ENCODE results near the gene STAT6.

Gene STAT6

DNA sequence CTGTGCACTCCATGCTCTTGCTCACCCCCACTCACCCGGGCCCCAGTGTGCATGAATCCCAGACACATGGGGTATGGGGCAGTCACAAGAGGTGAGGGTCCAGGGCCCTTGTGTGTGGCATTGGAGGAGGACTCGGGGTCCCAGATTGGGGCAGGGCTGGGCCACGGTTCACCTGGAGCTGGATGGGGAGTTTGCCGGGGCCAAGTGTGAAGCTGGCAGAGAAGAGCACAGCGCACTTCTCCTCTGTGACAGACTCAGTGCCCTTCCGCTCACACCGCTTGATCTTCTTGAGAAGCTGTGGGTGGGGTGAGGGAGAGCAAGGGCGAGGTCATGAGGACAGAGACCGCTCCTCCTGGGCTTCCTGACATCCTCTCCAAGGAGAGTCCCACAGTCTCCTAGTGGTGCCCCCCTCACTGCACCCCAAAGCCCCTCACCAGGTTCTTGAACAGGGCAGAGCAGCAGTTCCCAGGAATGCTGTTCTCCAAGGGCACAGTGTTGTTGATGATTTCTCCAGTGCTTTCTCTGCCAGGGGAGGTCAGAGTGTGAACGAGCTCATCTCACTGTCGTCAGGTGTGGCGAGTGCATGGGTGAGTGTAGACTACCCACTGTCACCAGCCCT is 6.8 kb downstream of the STAT6 start:
- no peak overlapping the region for H3K4me3 ChIP-seq (ENCODE audit: low read length)
- peaks cover 9% of the 10 kb centered on the region for H3K4me1 ChIP-seq (ENCODE audit: control insufficient read depth, insufficient read depth, low read length)
- H3K36me3 ChIP-seq (ENCODE audit: insufficient read depth, low read length) = peaks cover 69% of the 10 kb centered on the region
- H3K9ac ChIP-seq (ENCODE audit: low read depth, low read length) = no peak overlapping the region
- no peaks in the 10 kb centered on the region for H3K9me3 ChIP-seq (replicated peaks; ENCODE audit: low read length)
- H3K27me3 ChIP-seq (ENCODE audit: control insufficient read depth, insufficient read depth, low read length) = no peaks in the 10 kb centered on the region
- H3K4me2 ChIP-seq (ENCODE audit: low read length) = no peak overlapping the region

DNA sequence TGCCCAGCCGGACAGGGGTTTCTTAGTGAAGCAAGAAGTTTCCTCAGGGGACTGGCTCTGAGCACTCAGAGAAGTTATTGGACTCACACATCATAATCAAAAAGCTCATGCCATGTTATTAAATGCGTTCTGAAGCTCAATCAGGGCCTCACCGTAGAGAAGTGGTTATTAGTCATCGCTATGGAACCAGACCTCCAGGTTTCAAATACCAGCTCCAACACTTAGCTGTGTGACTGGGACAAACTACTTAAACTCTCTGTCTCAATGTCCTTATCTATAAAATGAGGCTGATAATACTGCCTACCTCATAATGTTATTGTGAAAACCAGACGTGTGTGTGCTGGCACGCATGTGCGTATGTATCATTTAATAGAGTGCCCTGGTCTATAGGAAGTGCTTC is 7.3 kb downstream of the STAT6 start:
- Histone ChIP-seq H3K4me1 (ENCODE audit: control insufficient read depth, insufficient read depth, low read length) (peaks cover 8% of the 10 kb centered on the region), H3K4me3 (ENCODE audit: low read length) (no peak overlapping the region), H3K36me3 (ENCODE audit: insufficient read depth, low read length) (peaks cover 75% of the 10 kb centered on the region), H3K9me3 (replicated peaks; ENCODE audit: low read length) (no peaks in the 10 kb centered on the region), H3K9ac (ENCODE audit: low read depth, low read length) (no peak overlapping the region), H3K4me2 (ENCODE audit: low read length) (no peak overlapping the region), H3K27me3 (ENCODE audit: control insufficient read depth, insufficient read depth, low read length) (no peaks in the 10 kb centered on the region)

DNA sequence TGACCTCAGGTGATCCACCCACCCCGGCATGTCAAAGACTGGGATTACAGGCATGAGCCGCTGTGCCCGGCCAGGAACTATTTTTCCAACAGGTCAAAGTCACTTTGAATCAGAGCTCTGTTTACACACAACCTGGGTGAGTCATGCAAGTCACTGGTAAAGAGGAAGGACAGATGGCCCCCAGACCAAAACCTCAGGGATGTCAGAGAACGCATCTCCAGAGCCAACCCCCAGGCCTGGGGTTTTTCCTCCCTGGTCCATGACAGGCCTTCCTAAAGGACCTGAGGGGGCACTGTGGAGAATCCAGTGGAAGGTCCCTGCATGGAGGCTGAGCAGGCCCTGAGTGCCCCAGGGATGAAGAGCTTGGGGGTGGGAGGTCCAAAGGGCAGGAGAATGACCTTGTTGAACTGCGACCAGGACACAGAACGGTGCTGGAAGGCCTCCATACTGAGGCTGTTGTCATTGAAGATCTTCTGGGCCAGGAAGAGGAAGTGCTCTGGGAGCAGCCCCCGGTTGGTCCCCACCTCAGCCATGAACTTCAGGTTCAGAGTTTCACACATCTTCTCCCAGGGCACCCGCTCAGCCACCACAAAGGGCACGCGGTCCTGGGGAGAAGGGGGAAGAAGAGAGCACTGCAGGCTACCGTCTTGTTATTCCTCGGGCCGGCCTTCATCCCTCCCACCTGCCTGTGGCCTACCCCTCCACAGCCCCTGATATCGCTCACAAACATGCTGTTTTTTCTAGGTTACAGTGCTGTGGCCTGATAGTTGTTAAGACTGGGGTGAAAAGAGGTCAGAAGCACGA is 9.1 kb downstream of the STAT6 start:
- Histone ChIP-seq H3K4me2 (ENCODE audit: low read length) (no peak overlapping the region), H3K9me3 (replicated peaks; ENCODE audit: low read length) (no peaks in the 10 kb centered on the region), H3K4me1 (ENCODE audit: control insufficient read depth, insufficient read depth, low read length) (peaks cover 4% of the 10 kb centered on the region), H3K9ac (ENCODE audit: low read depth, low read length) (no peak overlapping the region), H3K4me3 (ENCODE audit: low read length) (no peak overlapping the region), H3K27me3 (ENCODE audit: control insufficient read depth, insufficient read depth, low read length) (no peaks in the 10 kb centered on the region), H3K36me3 (ENCODE audit: insufficient read depth, low read length) (peaks cover 77% of the 10 kb centered on the region)

- Histone ChIP-seq H3K4me2 (ENCODE audit: low read length) (no peak overlapping the region), H3K36me3 (ENCODE audit: insufficient read depth, low read length) (peaks cover 76% of the 10 kb centered on the region), H3K4me1 (ENCODE audit: control insufficient read depth, insufficient read depth, low read length) (peaks cover 15% of the 10 kb centered on the region), H3K9me3 (replicated peaks; ENCODE audit: low read length) (no peaks in the 10 kb centered on the region), H3K27me3 (ENCODE audit: control insufficient read depth, insufficient read depth, low read length) (no peaks in the 10 kb centered on the region), H3K4me3 (ENCODE audit: low read length) (no peak overlapping the region), H3K9ac (ENCODE audit: low read depth, low read length) (no peak overlapping the region)
These were observed 11.4 kb downstream of the STAT6 start for GRCh38 chr12:57099766-57100165.

GRCh38 chr12:57099047-57099714 is 12.0 kb downstream of the STAT6 start:
- peaks cover 76% of the 10 kb centered on the region for H3K36me3 ChIP-seq (ENCODE audit: insufficient read depth, low read length)
- peaks cover 20% of the 10 kb centered on the region for H3K4me1 ChIP-seq (ENCODE audit: control insufficient read depth, insufficient read depth, low read length)
- H3K4me2 ChIP-seq (ENCODE audit: low read length) = no peak overlapping the region
- H3K9me3 ChIP-seq (replicated peaks; ENCODE audit: low read length) = no peaks in the 10 kb centered on the region
- no peak overlapping the region for H3K9ac ChIP-seq (ENCODE audit: low read depth, low read length)
- H3K27me3 ChIP-seq (ENCODE audit: control insufficient read depth, insufficient read depth, low read length) = no peaks in the 10 kb centered on the region
- no peak overlapping the region for H3K4me3 ChIP-seq (ENCODE audit: low read length)

DNA sequence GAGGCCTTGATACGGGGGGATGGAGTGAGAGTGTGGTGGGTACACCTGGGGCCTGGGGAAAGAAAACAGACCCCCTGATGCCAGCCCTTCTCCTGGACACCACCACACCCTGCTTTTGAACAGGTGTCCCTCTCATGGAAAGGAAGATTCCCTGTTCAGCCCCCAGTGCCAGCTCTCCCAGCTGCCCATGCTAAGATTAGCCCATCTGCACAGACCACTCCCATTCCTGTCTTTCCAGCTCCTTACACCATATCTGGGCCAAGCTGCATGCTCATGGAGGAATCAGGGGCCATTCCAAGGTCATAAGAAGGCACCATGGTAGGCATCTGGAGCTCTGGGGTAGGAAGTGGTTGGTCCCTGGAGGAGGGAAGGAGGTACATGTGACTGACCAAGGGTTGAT is 12.6 kb downstream of the STAT6 start:
- H3K36me3 ChIP-seq (ENCODE audit: insufficient read depth, low read length) = peaks cover 74% of the 10 kb centered on the region
- no peaks in the 10 kb centered on the region for H3K9me3 ChIP-seq (replicated peaks; ENCODE audit: low read length)
- H3K27me3 ChIP-seq (ENCODE audit: control insufficient read depth, insufficient read depth, low read length) = no peaks in the 10 kb centered on the region
- no peak overlapping the region for H3K4me3 ChIP-seq (ENCODE audit: low read length)
- H3K4me2 ChIP-seq (ENCODE audit: low read length) = no peak overlapping the region
- no peak overlapping the region for H3K9ac ChIP-seq (ENCODE audit: low read depth, low read length)
- H3K4me1 ChIP-seq (ENCODE audit: control insufficient read depth, insufficient read depth, low read length) = peaks cover 27% of the 10 kb centered on the region

DNA sequence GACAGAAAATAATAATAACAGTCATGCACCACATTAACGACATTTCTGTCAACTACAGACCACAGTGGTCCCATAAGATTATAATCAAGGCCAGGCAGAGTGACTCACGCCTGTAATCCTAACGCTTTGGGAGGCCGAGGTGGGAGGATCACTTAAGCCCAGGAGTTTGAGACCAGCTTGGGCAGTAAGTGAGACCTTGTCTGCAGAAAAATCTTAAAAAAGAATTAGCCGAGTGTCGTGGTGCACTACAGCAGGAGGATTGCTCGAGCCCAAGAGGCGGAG is 13.7 kb downstream of the STAT6 start:
- Histone ChIP-seq H3K4me1 (ENCODE audit: control insufficient read depth, insufficient read depth, low read length) (peaks cover 37% of the 10 kb centered on the region), H3K9ac (ENCODE audit: low read depth, low read length) (no peak overlapping the region), H3K4me2 (ENCODE audit: low read length) (no peak overlapping the region), H3K4me3 (ENCODE audit: low read length) (no peak overlapping the region), H3K27me3 (ENCODE audit: control insufficient read depth, insufficient read depth, low read length) (no peaks in the 10 kb centered on the region), H3K36me3 (ENCODE audit: insufficient read depth, low read length) (peaks cover 81% of the 10 kb centered on the region), H3K9me3 (replicated peaks; ENCODE audit: low read length) (no peaks in the 10 kb centered on the region)

GRCh38 chr12:57096748-57097553 is 14.2 kb downstream of the STAT6 start:
- H3K9me3 ChIP-seq (replicated peaks; ENCODE audit: low read length) = no peaks in the 10 kb centered on the region
- peaks cover 81% of the 10 kb centered on the region for H3K36me3 ChIP-seq (ENCODE audit: insufficient read depth, low read length)
- no peaks in the 10 kb centered on the region for H3K27me3 ChIP-seq (ENCODE audit: control insufficient read depth, insufficient read depth, low read length)
- H3K9ac ChIP-seq (ENCODE audit: low read depth, low read length) = no peak overlapping the region
- no peak overlapping the region for H3K4me3 ChIP-seq (ENCODE audit: low read length)
- no peak overlapping the region for H3K4me2 ChIP-seq (ENCODE audit: low read length)
- peaks cover 43% of the 10 kb centered on the region for H3K4me1 ChIP-seq (ENCODE audit: control insufficient read depth, insufficient read depth, low read length)

DNA sequence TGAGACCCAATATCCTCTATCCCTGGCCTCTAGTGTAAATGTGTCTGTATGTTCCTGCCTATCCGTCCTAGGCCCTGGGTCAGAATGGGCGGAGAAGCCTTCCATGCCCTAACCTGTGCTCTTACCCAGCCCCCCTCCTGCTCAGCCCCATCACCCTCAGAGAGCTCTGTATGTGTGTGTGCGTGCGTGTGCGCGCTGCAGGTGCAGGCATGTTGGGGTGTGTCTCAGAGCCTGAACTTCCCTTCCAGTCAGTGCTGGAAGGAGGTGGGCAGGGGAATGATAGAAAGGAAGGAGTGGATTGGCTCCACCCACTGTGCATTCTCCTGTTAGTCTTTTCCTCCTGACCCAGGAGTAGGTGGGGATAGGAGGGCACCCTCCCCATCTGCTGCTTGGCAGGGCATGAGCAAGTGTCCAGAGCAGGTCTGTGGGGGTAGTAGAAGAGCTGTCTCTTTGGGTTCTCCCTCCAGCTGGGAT is 15.0 kb downstream of the STAT6 start:
- Histone ChIP-seq H3K4me2 (ENCODE audit: low read length) (no peak overlapping the region), H3K36me3 (ENCODE audit: insufficient read depth, low read length) (peaks cover 87% of the 10 kb centered on the region), H3K4me1 (ENCODE audit: control insufficient read depth, insufficient read depth, low read length) (peaks cover 51% of the 10 kb centered on the region), H3K4me3 (ENCODE audit: low read length) (no peak overlapping the region), H3K9me3 (replicated peaks; ENCODE audit: low read length) (no peaks in the 10 kb centered on the region), H3K9ac (ENCODE audit: low read depth, low read length) (no peak overlapping the region), H3K27me3 (ENCODE audit: control insufficient read depth, insufficient read depth, low read length) (no peaks in the 10 kb centered on the region)

- H3K4me2 ChIP-seq (ENCODE audit: low read length) = no peak overlapping the region
- no peak overlapping the region for H3K4me3 ChIP-seq (ENCODE audit: low read length)
- H3K27me3 ChIP-seq (ENCODE audit: control insufficient read depth, insufficient read depth, low read length) = no peaks in the 10 kb centered on the region
- H3K9ac ChIP-seq (ENCODE audit: low read depth, low read length) = no peak overlapping the region
- peaks cover 94% of the 10 kb centered on the region for H3K36me3 ChIP-seq (ENCODE audit: insufficient read depth, low read length)
- H3K4me1 ChIP-seq (ENCODE audit: control insufficient read depth, insufficient read depth, low read length) = peaks cover 57% of the 10 kb centered on the region
- no peaks in the 10 kb centered on the region for H3K9me3 ChIP-seq (replicated peaks; ENCODE audit: low read length)
These were observed 15.7 kb downstream of the STAT6 start for GRCh38 chr12:57095440-57095839.

All from skeletal muscle satellite cell (primary cell).